Left ventricle myocardium inferior (tissue), 1 donor: ENCODE data around the gene VRK3. TPM values are rescaled to one million over a fixed set of nuclear protein-coding genes. Genes with fewer than 3 reads are reported as not detected.
A peak's percentile ranks its signal among the peaks of the same experiment; 100 is the strongest.

Source experiments
- DNase-seq: peaks from one replicate; pipeline ENCODE4 v3.0.0-alpha.2; 2020
- H3K27ac ChIP-seq: fragments of 200-600 bp; replicated peaks from 2 replicates; pipeline ENCODE4 v1.8.0; 2021
- H3K27me3 ChIP-seq: fragments of 200-600 bp; 2 replicates; pipeline ENCODE4 v1.8.0; 2021; ENCODE audit warnings: low read depth
- H3K36me3 ChIP-seq: fragments of 200-600 bp; 2 replicates; pipeline ENCODE4 v1.8.0; 2021
- H3K4me1 ChIP-seq: fragments of 200-600 bp; 2 replicates; pipeline ENCODE4 v1.8.0; 2021
- H3K4me3 ChIP-seq: fragments of 200-600 bp; 2 replicates; pipeline ENCODE4 v1.8.0; 2021; ENCODE audit warnings: mild to moderate bottlenecking, moderate library complexity
- H3K9me3 ChIP-seq: fragments of 200-600 bp; replicated peaks from 2 replicates; pipeline ENCODE4 v1.8.0; 2021
- CTCF ChIP-seq: fragments of 200-600 bp; IDR thresholded peaks from 2 replicates; pipeline ENCODE4 v1.8.0; 2021; ENCODE audit warnings: antibody characterized with exemption, mild to moderate bottlenecking, borderline replicate concordance
- intact Hi-C: fragments of 100-400 bp; cut with micrococcal nuclease; formaldehyde crosslinking; loops from one replicate; pipeline ENCODE4 v1.11.0; 2022
- total RNA-seq: library from RNA; stranded (reverse); fragmentation: NEBNext Ultra II Directional; extraction: Animal tissue kit (Norgen Biotek cat#: 25700); gene quantifications from one replicate; pipeline ENCODE4 v1.2.1, GENCODE V29; 2021
- donor health status: DM: no; HTN: yes; CAD: no; lungs with severe emphysema.

The VRK3 gene
- total RNA-seq, 1 donor from 2014 or later = 22.6 TPM

- Histone ChIP-seq H3K4me1 (no peaks in the 10 kb centered on the region), H3K27me3 (no peaks in the 10 kb centered on the region), H3K4me3 (no peak overlapping the region), H3K9me3 (no peaks in the 10 kb centered on the region), H3K36me3 (peaks cover 59% of the 10 kb centered on the region), H3K27ac (no peak overlapping the region)
- intact Hi-C loops = no loop called here
- no peak for TF ChIP-seq CTCF
- no peak for DNase-seq
Measured at GRCh38 chr19:49978324-49978723, 46.8 kb downstream of the VRK3 start.

- Histone ChIP-seq H3K27me3 (no peaks in the 10 kb centered on the region), H3K4me3 (no peak overlapping the region), H3K36me3 (peaks cover 56% of the 10 kb centered on the region), H3K9me3 (no peaks in the 10 kb centered on the region), H3K4me1 (no peaks in the 10 kb centered on the region), H3K27ac (no peak overlapping the region)
- no peak for TF ChIP-seq CTCF
- intact Hi-C loops = no loop called here
- no peak for DNase-seq
Measured at GRCh38 chr19:49977881-49978280, 47.3 kb downstream of the VRK3 start.

- intact Hi-C loops = no loop called here
- Histone ChIP-seq H3K27me3 (no peaks in the 10 kb centered on the region), H3K27ac (no peak overlapping the region), H3K36me3 (peaks cover 52% of the 10 kb centered on the region), H3K4me3 (no peak overlapping the region), H3K9me3 (no peaks in the 10 kb centered on the region), H3K4me1 (peaks cover 3% of the 10 kb centered on the region)
- TF ChIP-seq CTCF = no peak
- DNase-seq = no peak
Measured at GRCh38 chr19:49977076-49977475, 48.1 kb downstream of the VRK3 start.

- Histone ChIP-seq H3K36me3 (peaks cover 47% of the 10 kb centered on the region), H3K27ac (no peak overlapping the region), H3K27me3 (no peaks in the 10 kb centered on the region), H3K4me3 (no peak overlapping the region), H3K4me1 (peaks cover 9% of the 10 kb centered on the region), H3K9me3 (no peaks in the 10 kb centered on the region)
- DNase-seq = no peak
- TF ChIP-seq CTCF = no peak
- intact Hi-C loops = no loop called here
Measured at GRCh38 chr19:49976496-49976895, 48.7 kb downstream of the VRK3 start.

- H3K9me3 ChIP-seq = no peaks in the 10 kb centered on the region
- H3K27me3 ChIP-seq = no peaks in the 10 kb centered on the region
- H3K4me3 ChIP-seq = no peak overlapping the region
- TF ChIP-seq CTCF = no peak
- peaks cover 9% of the 10 kb centered on the region for H3K4me1 ChIP-seq
- DNase-seq = no peak
- H3K36me3 ChIP-seq = peaks cover 37% of the 10 kb centered on the region
- H3K27ac ChIP-seq = no peak overlapping the region
- intact Hi-C loops = no loop called here
Measured at GRCh38 chr19:49975051-49975450, 50.1 kb downstream of the VRK3 start.

GRCh38 chr19:49973987-49974386, 51.2 kb downstream of the VRK3 start:
- intact Hi-C loops = no loop called here
- Histone ChIP-seq H3K36me3 (peaks cover 35% of the 10 kb centered on the region), H3K27me3 (peaks cover 4% of the 10 kb centered on the region), H3K4me3 (no peak overlapping the region), H3K9me3 (no peaks in the 10 kb centered on the region), H3K4me1 (peaks cover 9% of the 10 kb centered on the region), H3K27ac (no peak overlapping the region)
- TF ChIP-seq CTCF = no peak
- peak; percentile 49 for DNase-seq
